Activated gamma-delta T cell (primary cell): ENCODE results near the gene TNFAIP8L1.

Experiments
- DNase-seq: peaks from one replicate; lab custom pipeline; 2025; lab: John Stamatoyannopoulos, UW

TNFAIP8L1 gene

DNA sequence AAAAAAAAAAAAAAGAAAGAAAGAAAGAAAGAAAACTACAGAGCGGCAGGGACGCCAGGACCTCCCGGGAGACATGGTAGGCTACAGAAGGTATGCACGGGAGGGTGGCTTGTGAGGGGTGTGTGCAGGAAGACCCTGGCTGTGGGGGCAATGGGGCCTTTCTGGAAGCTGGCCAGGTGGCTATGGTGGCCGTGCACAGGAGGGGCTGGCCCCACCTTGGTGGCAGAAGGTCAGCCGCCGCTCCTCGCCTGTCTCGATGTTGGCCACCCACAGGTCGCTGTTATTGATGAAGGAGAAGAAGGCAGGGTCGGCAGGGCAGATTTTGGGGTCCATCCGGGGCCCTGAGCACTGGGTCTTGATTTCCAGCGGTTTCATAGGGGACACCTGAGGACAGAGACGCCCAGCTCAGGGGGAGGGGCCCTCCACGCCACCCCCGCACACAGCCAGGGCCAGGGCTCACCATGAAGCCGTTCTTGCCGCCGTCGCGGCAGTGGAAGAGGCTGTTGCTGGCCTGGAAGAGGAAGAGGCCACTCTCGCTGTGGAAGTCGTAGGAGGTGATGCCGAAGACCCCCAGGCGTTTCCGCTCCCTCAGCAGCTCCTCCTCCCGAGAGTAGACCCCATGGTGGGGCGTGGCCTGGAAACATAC is 64.5 kb downstream of the TNFAIP8L1 start:
- DNase-seq, result no peak

DNA sequence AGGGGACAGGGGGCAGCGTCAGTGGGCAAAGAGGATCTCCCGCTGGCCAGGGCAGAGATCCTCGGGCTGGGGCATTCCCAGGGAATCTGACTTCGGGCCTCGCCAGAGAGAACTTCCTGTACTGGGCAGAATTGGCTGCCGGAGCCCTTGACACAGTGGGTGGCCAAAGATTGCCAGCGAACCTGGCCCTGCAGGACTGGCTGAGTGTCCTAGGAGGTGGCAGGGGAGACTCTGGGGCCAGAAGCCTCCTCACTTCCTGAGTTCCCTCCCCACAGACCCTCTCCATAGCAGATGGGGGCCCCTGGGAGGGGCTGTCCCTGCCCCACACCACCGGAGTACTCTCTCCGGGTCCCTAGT is 65.0 kb downstream of the TNFAIP8L1 start:
- DNase-seq, result no peak
